HepG2 (cell line): Measurements from ENCODE around the gene KIAA1217. TPM values are rescaled to one million over a fixed set of nuclear protein-coding genes. Genes with fewer than 3 reads are reported as not detected.

Source experiments
- ATAC-seq: fragments of 200-7000 bp; cut with Tn5 transposase; 3 replicates; pipeline ENCODE4 v1.9.1; 2020; ENCODE audit warnings: mild to moderate bottlenecking, moderate library complexity
- BruUV-seq: library from RNA; stranded (reverse); fragments of 400-500 nt; replicated peaks from 2 replicates; lab custom pipeline; 2021; lab: Mats Ljungman, UMichigan
- CTCF ChIA-PET: fragments of 300-600 bp; formaldehyde crosslinking; extraction: SDS; loops from one replicate; lab custom pipeline; 2021; ENCODE audit warnings: low total read pairs, inconsistent platforms, low intra/inter-chr PET ratio; lab: Yijun Ruan, JAX
- POLR2A ChIA-PET: fragments of 350-600 bp; sonication (Branson Sonifier 250); formaldehyde crosslinking; loops from one replicate; lab custom pipeline; 2020; ENCODE audit warnings: antibody characterized with exemption, inconsistent platforms; lab: Yijun Ruan, JAX
- DNase-seq: peaks from one replicate; pipeline ENCODE4 v3.0.0-alpha.2; 2015; ENCODE audit warnings: low spot score
- FAIRE-seq: peaks from 3 replicates; lab custom pipeline; 2011; peaks lifted over from hg19 to GRCh38; lab: Jason Lieb, UNC
- H2AFZ ChIP-seq: one replicate; pipeline ENCODE4 v1.6.1; 2011; ENCODE audit warnings: low read length, inconsistent platforms
- H3K27ac ChIP-seq: fragments of 300-600 bp; 3 replicates; pipeline ENCODE4 v1.8.0; 2011; ENCODE audit warnings: mixed run types, mild to moderate bottlenecking, mixed read lengths, low read length, inconsistent platforms; ENCODE audit not compliant: insufficient read depth; ENCODE audit errors: extremely low read length
- H3K27me3 ChIP-seq, 2 experiments: fragments of 200-600 bp in 1 of 2; 2 replicates in 1 of 2; 3 replicates in 1 of 2; pipeline versions ENCODE4 v1.6.0 to v1.8.0; 2011; ENCODE audit warnings: low read length in 2 of 2, mild to moderate bottlenecking in 2 of 2, moderate library complexity in 2 of 2, inconsistent platforms in 1 of 2; ENCODE audit not compliant: insufficient read depth in 2 of 2, control insufficient read depth in 1 of 2
- H3K36me3 ChIP-seq, 2 experiments: fragments of 200-600 bp in 1 of 2; replicated peaks in 1 of 2; 2 replicates in 1 of 2; 3 replicates in 1 of 2; pipeline versions ENCODE4 v1.5.1 to v1.8.0; 2011; ENCODE audit warnings: low read length in 2 of 2, inconsistent platforms in 1 of 2; ENCODE audit not compliant: insufficient read depth in 2 of 2, control insufficient read depth in 1 of 2
- H3K4me1 ChIP-seq: 2 replicates; pipeline ENCODE4 v1.5.1; 2012; ENCODE audit warnings: low read length, inconsistent platforms; ENCODE audit not compliant: insufficient read depth
- H3K4me2 ChIP-seq: 2 replicates; pipeline ENCODE4 v1.6.0; 2011; ENCODE audit warnings: low read depth, low read length, inconsistent platforms
- H3K4me3 ChIP-seq, 3 experiments: fragments of 200-600 bp in 1 of 3; sonication (generic), shearing (Covaris generic) in 1 of 3; replicated peaks in 1 of 3; 2 replicates each; pipeline ENCODE4 v1.5.1; 2011 to 2016; ENCODE audit warnings: low read length in 3 of 3, inconsistent platforms in 2 of 3, low read depth in 2 of 3, mild to moderate bottlenecking in 2 of 3, control low read depth in 1 of 3, mixed read lengths in 1 of 3; ENCODE audit not compliant: insufficient read depth in 1 of 3
- H3K79me2 ChIP-seq: one replicate; pipeline ENCODE4 v1.6.1; 2011; ENCODE audit warnings: low read length, inconsistent platforms; ENCODE audit not compliant: insufficient read depth
- H3K9ac ChIP-seq: 2 replicates; pipeline ENCODE4 v1.6.0; 2011; ENCODE audit warnings: mild to moderate bottlenecking, low read depth, low read length, inconsistent platforms; ENCODE audit not compliant: insufficient read depth
- H3K9me3 ChIP-seq: 2 replicates; pipeline ENCODE4 v1.5.1; 2012; ENCODE audit warnings: mild to moderate bottlenecking, low read length
- H4K20me1 ChIP-seq: 2 replicates; pipeline ENCODE4 v1.6.0; 2011; ENCODE audit warnings: inconsistent platforms, mild to moderate bottlenecking, low read length, moderate library complexity; ENCODE audit not compliant: insufficient read depth
- CSRNP1 ChIP-seq: sonication (generic); formaldehyde crosslinking; IDR thresholded peaks from 2 replicates; pipeline ENCODE4 v1.8.1; 2023; ENCODE audit warnings: mild to moderate bottlenecking, missing genetic modification reagents
- KDM5B ChIP-seq: sonication (generic); formaldehyde crosslinking; IDR thresholded peaks from 2 replicates; pipeline ENCODE4 v1.4.0; 2020; ENCODE audit warnings: missing genetic modification reagents, mild to moderate bottlenecking, borderline replicate concordance
- KLF13 ChIP-seq: sonication (generic); formaldehyde crosslinking; IDR thresholded peaks from 2 replicates; pipeline ENCODE4 v1.4.0; 2020; ENCODE audit warnings: mild to moderate bottlenecking, missing genetic modification reagents
- MIER3 ChIP-seq: IDR thresholded peaks from 2 replicates; pipeline ENCODE4 v1.6.1; 2016; ENCODE audit warnings: missing compliant biosample characterization, borderline replicate concordance
- MTA1 ChIP-seq: sonication (generic); formaldehyde crosslinking; IDR thresholded peaks from 2 replicates; pipeline ENCODE4 v1.4.0; 2020; ENCODE audit warnings: missing genetic modification reagents, mild to moderate bottlenecking, borderline replicate concordance
- PLRG1 ChIP-seq: fragments of 450-650 bp; conservative IDR thresholded peaks from 2 replicates; pipeline ENCODE4 v1.6.1; 2016
- RNF219 ChIP-seq: sonication (generic); formaldehyde crosslinking; IDR thresholded peaks from 2 replicates; pipeline ENCODE4 v1.5.0; 2020; ENCODE audit warnings: mild to moderate bottlenecking, missing genetic modification reagents
- SNAI1 ChIP-seq: sonication (generic); formaldehyde crosslinking; IDR thresholded peaks from 2 replicates; pipeline ENCODE4 v1.5.0; 2020; ENCODE audit warnings: mild to moderate bottlenecking, missing genetic modification reagents, borderline replicate concordance
- SNAPC5 ChIP-seq: sonication (generic); formaldehyde crosslinking; IDR thresholded peaks from 2 replicates; pipeline ENCODE4 v1.8.1; 2023; ENCODE audit warnings: mild to moderate bottlenecking, missing genetic modification reagents, borderline replicate concordance
- SP5 ChIP-seq: IDR thresholded peaks from 2 replicates; pipeline ENCODE4 v1.6.1; 2016; ENCODE audit warnings: low read depth, borderline replicate concordance
- TERF1 ChIP-seq: sonication (generic); formaldehyde crosslinking; IDR thresholded peaks from 2 replicates; pipeline ENCODE4 v1.8.0; 2022; ENCODE audit warnings: mild to moderate bottlenecking, missing genetic modification reagents, moderate library complexity
- TGIF2 ChIP-seq: IDR thresholded peaks from 2 replicates; pipeline ENCODE4 v1.6.1; 2016; ENCODE audit warnings: control low read depth, missing compliant biosample characterization
- TMF1 ChIP-seq: sonication (generic); formaldehyde crosslinking; IDR thresholded peaks from 2 replicates; pipeline ENCODE4 v1.8.1; 2022; ENCODE audit warnings: low read depth, missing genetic modification reagents
- ZNF432 ChIP-seq: sonication (generic); formaldehyde crosslinking; IDR thresholded peaks from 2 replicates; pipeline ENCODE4 v1.5.0; 2020; ENCODE audit warnings: missing genetic modification reagents, mild to moderate bottlenecking, borderline replicate concordance
- ZNF484 ChIP-seq: sonication (generic); formaldehyde crosslinking; IDR thresholded peaks from 2 replicates; pipeline ENCODE4 v1.5.1; 2020; ENCODE audit warnings: mild to moderate bottlenecking, low read depth, missing genetic modification reagents, borderline replicate concordance
- ZNF550 ChIP-seq: sonication (generic); formaldehyde crosslinking; IDR thresholded peaks from 2 replicates; pipeline ENCODE4 v1.4.0; 2020; ENCODE audit warnings: mild to moderate bottlenecking, missing genetic modification reagents, borderline replicate concordance
- ZNF556 ChIP-seq: sonication (generic); formaldehyde crosslinking; IDR thresholded peaks from 2 replicates; pipeline ENCODE4 v1.4.0; 2020; ENCODE audit warnings: mild to moderate bottlenecking, missing genetic modification reagents, borderline replicate concordance
- ZNF670 ChIP-seq: sonication (generic); formaldehyde crosslinking; IDR thresholded peaks from 2 replicates; pipeline ENCODE4 v1.8.0; 2022; ENCODE audit warnings: mild to moderate bottlenecking, missing genetic modification reagents, borderline replicate concordance
- ZNF841 ChIP-seq: sonication (generic); formaldehyde crosslinking; IDR thresholded peaks from 2 replicates; pipeline ENCODE4 v1.8.1; 2023; ENCODE audit warnings: missing genetic modification reagents, borderline replicate concordance
- WGBS: methylation state at CpG from one replicate; pipeline ENCODE4 v1.1.6; 2017; ENCODE audit warnings: low lambda C conversion rate; 5-methylcytosine and 5-hydroxymethylcytosine counted together
- in situ Hi-C: cut with HindIII; loops from 2 replicates; pipeline ENCODE4 v1.10.0; 2017; ENCODE audit warnings: low pct_unique_long_range_greater_than_20kb; ENCODE audit not compliant: extremely low pct_ligation_motif_present
- intact Hi-C: fragments of 100-400 bp; cut with micrococcal nuclease; formaldehyde crosslinking; loops from one replicate; pipeline ENCODE4 v1.10.0; 2022; ENCODE audit not compliant: unreplicated experiment
- polyA plus RNA-seq, 8 experiments: library from polyadenylated mRNA; depleted of rRNA in 3 of 8; stranded (reverse) in 7 of 8; unstranded in 1 of 8; fragments of >200 nt; fragmentation: Illumina TruSeq in 4 of 8; extraction: Trizol in 4 of 8; gene quantifications; 2 replicates each; pipeline versions ENCODE4 v1.2.1 to v1.2.3, GENCODE V29; 2011 to 2016; ENCODE audit warnings: low read depth in 4 of 8, missing spikeins in 1 of 8, mixed read lengths in 1 of 8; ENCODE audit not compliant: insufficient read depth in 1 of 8
- total RNA-seq, 5 experiments: library from RNA; depleted of rRNA; stranded (reverse); fragments of >200 nt; fragmentation: Illumina TruSeq; extraction: Trizol; gene quantifications; 2 replicates each; pipeline ENCODE4 v1.2.3, GENCODE V29; 2016; ENCODE audit warnings: low read depth in 1 of 5

Gene KIAA1217
- total and polyA plus RNA-seq, 2 of the 13 experiments (the other 11 are each of a cell fraction or from before 2014, with no cell fraction given) = 4.6 to 10.9 TPM

- Histone ChIP-seq H3K27ac (peak overlapping the region; percentile 95), H3K36me3 (peaks cover 2 to 43% of the 10 kb centered on the region in 2 experiments; a peak in 4 of 5 replicates), H4K20me1 (no peaks in the 10 kb centered on the region), H3K9me3 (no peaks in the 10 kb centered on the region), H3K27me3 (no peaks in the 10 kb centered on the region), H3K4me1 (peaks cover 31% of the 10 kb centered on the region), H3K9ac (peak overlapping the region; percentile 72; the same call in 1 of the 2 replicates), H3K4me3 (no peak overlapping the region), H3K79me2 (no peaks in the 10 kb centered on the region), H2AFZ (no peak overlapping the region), H3K4me2 (no peak overlapping the region; the same call in 1 of the 2 replicates)
- no TSS peak for BruUV-seq
- FAIRE-seq (no peak), DNase-seq (no peak), ATAC-seq (no peak)
- in situ Hi-C loops (no loop called here), intact Hi-C loops (no loop called here)
- ChIA-PET CTCF (no interaction called here), POLR2A (interaction anchor here (1.4 kb wide), 1 partner anchor 14 kb away, joined by 6 read pairs; no protein-coding TSS in a partner anchor)
- 95% methylated on average over 14 of the region's 14 CpGs for WGBS
- TF ChIP-seq ZNF556 (CRISPR knock-in tag) (no peak), ZNF484 (CRISPR knock-in tag) (no peak), ZNF550 (CRISPR knock-in tag) (no peak), CSRNP1 (CRISPR knock-in tag) (no peak), SP5 (CRISPR knock-in tag) (no peak), ZNF841 (no peak), TMF1 (no peak), KDM5B (CRISPR knock-in tag) (no peak), TGIF2 (CRISPR knock-in tag) (no peak), SNAPC5 (no peak), TERF1 (CRISPR knock-in tag) (no peak), SNAI1 (CRISPR knock-in tag) (no peak), MTA1 (CRISPR knock-in tag) (no peak), RNF219 (CRISPR knock-in tag) (no peak), MIER3 (no peak), ZNF432 (CRISPR knock-in tag) (no peak), ZNF670 (CRISPR knock-in tag) (no peak), PLRG1 (no peak), KLF13 (CRISPR knock-in tag) (no peak)
These were observed 333.7 kb downstream of the KIAA1217 start for GRCh38 chr10:24542314-24543270.
